A549 (cell line): ENCODE data around the gene RAPGEF4. TPM values are rescaled to one million over a fixed set of nuclear protein-coding genes. Genes with fewer than 3 reads are reported as not detected.

Experiments
- ATAC-seq, 2 experiments: fragments of 200-7000 bp in 1 of 2; fragments of >200 bp in 1 of 2; cut with Nextera tagmentation in 1 of 2; cut with Tn5 transposase in 1 of 2; 3 replicates each; pipeline versions ENCODE4 v1.8.0 to v1.9.1; 2018 to 2020; ENCODE audit warnings: mild to moderate bottlenecking in 1 of 2, moderate library complexity in 1 of 2
- CTCF ChIA-PET: fragments of 300-600 bp; sonication (Branson Sonifier 250); formaldehyde crosslinking; extraction: SDS; loops from one replicate; lab custom pipeline; 2021; ENCODE audit warnings: antibody characterized with exemption, inconsistent platforms; lab: Yijun Ruan, JAX
- POLR2A ChIA-PET: fragments of 350-600 bp; formaldehyde crosslinking; extraction: SDS; loops from one replicate; lab custom pipeline; 2021; ENCODE audit warnings: antibody characterized with exemption, inconsistent platforms; lab: Yijun Ruan, JAX
- DNase-seq, 2 experiments: peaks; one replicate each; pipeline versions ENCODE4 v3.0.0 to v3.0.0-alpha.2; 2011 to 2016; ENCODE audit warnings: low read depth in 1 of 2, low spot score in 1 of 2
- FAIRE-seq: peaks from 2 replicates; lab custom pipeline; 2011; peaks lifted over from hg19 to GRCh38; lab: Jason Lieb, UNC
- H3K27ac ChIP-seq, 2 experiments: fragments of >200 bp; sonication (Bioruptor Twin); formaldehyde crosslinking; 3 replicates each; pipeline ENCODE4 v1.5.1; 2016 to 2017
- H3K4me1 ChIP-seq: fragments of >200 bp; sonication (Bioruptor Twin); formaldehyde crosslinking; 3 replicates; pipeline ENCODE4 v1.6.1; 2016
- H3K4me2 ChIP-seq: fragments of >200 bp; sonication (Bioruptor Twin); formaldehyde crosslinking; 3 replicates; pipeline ENCODE4 v1.6.1; 2016
- H3K4me3 ChIP-seq: fragments of >200 bp; sonication (Bioruptor Twin); formaldehyde crosslinking; 3 replicates; pipeline ENCODE4 v1.5.1; 2016
- H3K9me3 ChIP-seq: fragments of >200 bp; sonication (Bioruptor Twin); formaldehyde crosslinking; 3 replicates; pipeline ENCODE4 v1.6.1; 2016
- ATOH8 ChIP-seq: fragments of 250-450 bp; sonication (Bioruptor Pico); IDR thresholded peaks from 2 replicates; pipeline ENCODE4 v1.5.0; 2020; ENCODE audit warnings: low read depth, mild to moderate bottlenecking, moderate library complexity
- BHLHE40 ChIP-seq: IDR thresholded peaks from 2 replicates; pipeline ENCODE4 v1.6.1; 2012; ENCODE audit warnings: low read depth, low read length, inconsistent platforms
- CBX2 ChIP-seq: fragments of 200-600 bp; sonication (generic); IDR thresholded peaks from 2 replicates; pipeline ENCODE4 v1.6.1; 2016; ENCODE audit warnings: low read depth, mild to moderate bottlenecking, borderline replicate concordance
- CBX8 ChIP-seq: fragments of 200-600 bp; sonication (generic); IDR thresholded peaks from 2 replicates; pipeline ENCODE4 v1.6.1; 2016
- CHD2 ChIP-seq: fragments of 150-350 bp; IDR thresholded peaks from 2 replicates; pipeline ENCODE4 v1.6.1; 2014; ENCODE audit warnings: low read length; ENCODE audit not compliant: partially characterized antibody
- CHD4 ChIP-seq: fragments of 200-600 bp; sonication (generic); IDR thresholded peaks from 2 replicates; pipeline ENCODE4 v1.6.1; 2016; ENCODE audit warnings: antibody characterized with exemption, mild to moderate bottlenecking, borderline replicate concordance
- CTCF ChIP-seq: fragments of >200 bp; sonication (Bioruptor Twin); formaldehyde crosslinking; IDR thresholded peaks from 3 replicates; pipeline ENCODE4 v1.5.1; 2016
- EHF ChIP-seq: fragments of 250-450 bp; sonication (Bioruptor Pico); IDR thresholded peaks from 2 replicates; pipeline ENCODE4 v1.5.0; 2020; ENCODE audit warnings: mild to moderate bottlenecking
- EHMT2 ChIP-seq: fragments of 200-600 bp; sonication (generic); IDR thresholded peaks from 2 replicates; pipeline ENCODE4 v1.6.1; 2016; ENCODE audit warnings: antibody characterized with exemption, low read depth, mild to moderate bottlenecking, moderate library complexity
- ELK1 ChIP-seq: fragments of 150-350 bp; IDR thresholded peaks from 2 replicates; pipeline ENCODE4 v1.6.1; 2014; ENCODE audit warnings: low read depth, mild to moderate bottlenecking, low read length
- ESRRA ChIP-seq: fragments of 150-350 bp; IDR thresholded peaks from 2 replicates; pipeline ENCODE4 v1.6.1; 2014; ENCODE audit warnings: mild to moderate bottlenecking, low read length, borderline replicate concordance
- FOSB ChIP-seq: fragments of 250-450 bp; sonication (Bioruptor Pico); IDR thresholded peaks from 2 replicates; pipeline ENCODE4 v1.5.0; 2020; ENCODE audit warnings: mild to moderate bottlenecking, moderate library complexity
- FOSL2 ChIP-seq, 2 experiments: fragments of 450-650 bp in 1 of 2; fragments of >200 bp in 1 of 2; sonication (Bioruptor Twin) in 1 of 2; formaldehyde crosslinking; IDR thresholded peaks; 2 replicates each; pipeline versions ENCODE4 v1.5.0 to v1.6.1; 2016 to 2020; ENCODE audit warnings: mild to moderate bottlenecking in 1 of 2, moderate library complexity in 1 of 2
- FOXS1 ChIP-seq: fragments of 250-450 bp; sonication (Bioruptor Pico); IDR thresholded peaks from 2 replicates; pipeline ENCODE4 v1.5.0; 2020; ENCODE audit warnings: mild to moderate bottlenecking, moderate library complexity
- GATA3 ChIP-seq: IDR thresholded peaks from 2 replicates; pipeline ENCODE4 v1.6.1; 2012; ENCODE audit warnings: borderline replicate concordance
- HES2 ChIP-seq: fragments of >200 bp; sonication (Bioruptor Twin); formaldehyde crosslinking; IDR thresholded peaks from 2 replicates; pipeline ENCODE4 v1.6.1; 2016
- HEYL ChIP-seq: fragments of 250-450 bp; sonication (Bioruptor Pico); IDR thresholded peaks from 2 replicates; pipeline ENCODE4 v1.8.0; 2021; ENCODE audit warnings: mild to moderate bottlenecking, moderate library complexity
- HOXA7 ChIP-seq: fragments of 250-450 bp; sonication (Bioruptor Pico); IDR thresholded peaks from 2 replicates; pipeline ENCODE4 v1.5.0; 2020; ENCODE audit warnings: mild to moderate bottlenecking, moderate library complexity
- HOXB5 ChIP-seq: fragments of 250-450 bp; sonication (Bioruptor Pico); IDR thresholded peaks from 2 replicates; pipeline ENCODE4 v1.5.0; 2020; ENCODE audit warnings: mild to moderate bottlenecking, moderate library complexity
- JUNB ChIP-seq: fragments of >200 bp; sonication (Bioruptor Twin); formaldehyde crosslinking; IDR thresholded peaks from 2 replicates; pipeline ENCODE4 v1.6.1; 2016
- MAZ ChIP-seq: fragments of 150-350 bp; IDR thresholded peaks from 2 replicates; pipeline ENCODE4 v1.6.1; 2014; ENCODE audit warnings: antibody characterized with exemption, low read depth, low read length, borderline replicate concordance
- MYC ChIP-seq: IDR thresholded peaks from 2 replicates; pipeline ENCODE4 v1.6.1; 2012; ENCODE audit warnings: mild to moderate bottlenecking, inconsistent platforms, low read length, improper control_type of control experiment, borderline replicate concordance
- NFE2L2 ChIP-seq: fragments of 150-350 bp; conservative IDR thresholded peaks from 2 replicates; pipeline ENCODE4 v1.6.1; 2014; ENCODE audit warnings: low read length
- RAD21 ChIP-seq, 2 experiments: fragments of >200 bp in 1 of 2; sonication (Bioruptor Twin) in 1 of 2; formaldehyde crosslinking in 1 of 2; IDR thresholded peaks in 1 of 2; conservative IDR thresholded peaks in 1 of 2; 2 replicates in 1 of 2; 3 replicates in 1 of 2; pipeline ENCODE4 v1.6.1; 2012 to 2018; ENCODE audit warnings: inconsistent platforms in 1 of 2
- RARB ChIP-seq: fragments of 250-450 bp; sonication (Bioruptor Pico); IDR thresholded peaks from 2 replicates; pipeline ENCODE4 v1.8.0; 2021; ENCODE audit warnings: mild to moderate bottlenecking, moderate library complexity
- REST ChIP-seq: fragments of 200-600 bp; sonication (generic); IDR thresholded peaks from 2 replicates; pipeline ENCODE4 v1.6.1; 2016; ENCODE audit warnings: antibody characterized with exemption, mild to moderate bottlenecking, moderate library complexity
- RFX5 ChIP-seq: fragments of 450-650 bp; IDR thresholded peaks from 2 replicates; pipeline ENCODE4 v1.7.1; 2014; ENCODE audit warnings: antibody characterized with exemption, mild to moderate bottlenecking, moderate library complexity
- RNF2 ChIP-seq: fragments of 200-600 bp; sonication (generic); IDR thresholded peaks from 2 replicates; pipeline ENCODE4 v1.6.1; 2016; ENCODE audit warnings: low read depth, mild to moderate bottlenecking, antibody characterized with exemption, moderate library complexity, borderline replicate concordance
- SMC3 ChIP-seq: fragments of >200 bp; sonication (Bioruptor Twin); formaldehyde crosslinking; IDR thresholded peaks from 3 replicates; pipeline ENCODE4 v1.6.1; 2018; ENCODE audit warnings: inconsistent platforms
- TFCP2L1 ChIP-seq: fragments of 250-450 bp; sonication (Bioruptor Pico); IDR thresholded peaks from 2 replicates; pipeline ENCODE4 v1.5.0; 2021; ENCODE audit warnings: mild to moderate bottlenecking
- ZNF302 ChIP-seq: fragments of 250-450 bp; sonication (Bioruptor Pico); IDR thresholded peaks from 2 replicates; pipeline ENCODE4 v1.9.0; 2021; ENCODE audit warnings: inconsistent platforms, mild to moderate bottlenecking, moderate library complexity
- WGBS: methylation state at CpG from one replicate; pipeline ENCODE4 v1.1.6; 2017; ENCODE audit errors: missing lambda C conversion rate; 5-methylcytosine and 5-hydroxymethylcytosine counted together
- polyA plus RNA-seq, 4 experiments: library from polyadenylated mRNA; depleted of rRNA in 3 of 4; stranded (reverse); fragments of >200 nt; fragmentation: RNase III in 1 of 4; extraction: RNeasy Plus Mini Kit Qiagen cat#74134 plus additional on column Dnase treatment in 1 of 4; gene quantifications; 2 replicates in 3 of 4; 3 replicates in 1 of 4; pipeline ENCODE4 v1.2.3, GENCODE V29; 2011 to 2017

RAPGEF4 gene
- polyA plus RNA-seq, 2 of the 4 experiments (the other 2 are of a cell fraction) = 0.18 to 1.1 TPM

- Histone ChIP-seq H3K27ac (no peak overlapping the region), H3K4me3 (no peak overlapping the region), H3K4me2 (no peak overlapping the region), H3K4me1 (peaks cover 20% of the 10 kb centered on the region), H3K9me3 (no peaks in the 10 kb centered on the region)
- ChIA-PET CTCF (interaction anchor here (2.4 kb wide), 1 partner anchor 9 kb away, joined by 6 read pairs; no protein-coding TSS in a partner anchor), POLR2A (no interaction called here)
- WGBS = 96% methylated on average over 2 of the region's 2 CpGs
- ATAC-seq (no peak), FAIRE-seq (no peak), DNase-seq (no peak)
- no peak for TF ChIP-seq JUNB
- TF ChIP-seq CHD2 = no peak
- TF ChIP-seq EHF (CRISPR knock-in tag) = no peak
- no peak for TF ChIP-seq CHD4
- TF ChIP-seq CBX2 = no peak
- TF ChIP-seq HOXB5 (CRISPR knock-in tag) = no peak
- TF ChIP-seq ELK1 = no peak
- no peak for TF ChIP-seq ZNF302 (CRISPR knock-in tag)
- TF ChIP-seq EHMT2 = no peak
- no peak for TF ChIP-seq GATA3
- TF ChIP-seq RFX5 = no peak
- no peak for TF ChIP-seq FOXS1 (CRISPR knock-in tag)
- no peak for TF ChIP-seq CTCF
- TF ChIP-seq RNF2 = no peak
- TF ChIP-seq MYC = no peak
- TF ChIP-seq FOSL2 (IDR thresholded peaks at IDR 0.05) = no peak
- TF ChIP-seq FOSL2 (CRISPR knock-in tag; IDR thresholded peaks at IDR 0.05) = no peak
- no peak for TF ChIP-seq HOXA7 (CRISPR knock-in tag)
- no peak for TF ChIP-seq ATOH8 (CRISPR knock-in tag)
- TF ChIP-seq HEYL = no peak
- TF ChIP-seq RARB (CRISPR knock-in tag) = no peak
Measured at GRCh38 chr2:173099804-173100203, 364.2 kb downstream of the RAPGEF4 start.

- FAIRE-seq (no peak), ATAC-seq (no peak), DNase-seq (no peak)
- 79% methylated on average over 3 of the region's 3 CpGs for WGBS
- Histone ChIP-seq H3K9me3 (no peaks in the 10 kb centered on the region), H3K27ac (peak overlapping the region in 1 of 2 experiments; percentile 11; a peak in 1 of 6 replicates), H3K4me3 (no peak overlapping the region), H3K4me1 (peaks cover 22% of the 10 kb centered on the region), H3K4me2 (no peak overlapping the region)
- CTCF ChIA-PET = interaction anchor here (1.1 to 2.4 kb wide), 3 partner anchors 11 to 296 kb away, joined by 3 to 6 read pairs (median 4); no protein-coding TSS in a partner anchor
- POLR2A ChIA-PET = no interaction called here
- TF ChIP-seq FOSB (CRISPR knock-in tag) (no peak), CBX8 (no peak), BHLHE40 (no peak), SMC3 (no peak), JUNB (no peak), RARB (CRISPR knock-in tag) (no peak), TFCP2L1 (CRISPR knock-in tag) (no peak), ESRRA (no peak), HOXA7 (CRISPR knock-in tag) (no peak), GATA3 (no peak), RAD21 (conservative IDR thresholded peaks at IDR 0.05 in 1 of 2, IDR thresholded peaks at IDR 0.05 in 1 of 2) (no peak), MAZ (no peak), HES2 (no peak), NFE2L2 (no peak), REST (no peak)
Measured at GRCh38 chr2:173101687-173102086, 366.0 kb downstream of the RAPGEF4 start.
